NOMO-1 treated with dmso at 0.1 percent for 144 hours (cell line): ENCODE data around the gene MARCHF3.
"Not testable (repeated sequence)": the region's sequence is repeated elsewhere in the genome, so short reads cannot be mapped to it uniquely, and the experiment has no call there.

Experiments
- DNase-seq: peaks from one replicate; lab custom pipeline; 2025; ENCODE audit not compliant: unreplicated experiment; lab: John Stamatoyannopoulos, UW

MARCHF3 gene

DNA sequence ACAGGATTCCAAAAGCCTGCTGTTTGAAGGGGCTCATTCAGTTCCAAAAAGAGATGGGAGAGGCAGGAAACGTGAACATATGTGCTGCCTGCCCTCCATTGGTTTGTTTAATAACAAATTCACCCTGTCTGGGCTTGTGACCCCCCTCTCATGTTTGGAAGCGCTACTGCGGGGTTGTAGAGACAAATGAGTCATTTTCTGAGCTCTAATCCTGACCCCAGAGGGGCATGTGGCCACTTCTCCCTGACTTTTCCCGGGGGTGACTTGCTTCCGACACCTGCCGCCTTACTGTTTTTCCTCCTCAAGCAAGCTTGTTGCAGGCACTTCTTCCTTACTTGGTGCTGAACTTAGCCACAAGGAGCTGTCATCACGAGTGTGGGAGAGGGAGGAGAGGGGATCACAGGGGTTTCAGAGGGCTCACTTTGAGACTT, 177.5 kb downstream of the MARCHF3 start:
- DNase-seq: no peak

- no peak for DNase-seq
Observed at GRCh38 chr5:126852091-126852571, 178.2 kb downstream of the MARCHF3 start.

DNA sequence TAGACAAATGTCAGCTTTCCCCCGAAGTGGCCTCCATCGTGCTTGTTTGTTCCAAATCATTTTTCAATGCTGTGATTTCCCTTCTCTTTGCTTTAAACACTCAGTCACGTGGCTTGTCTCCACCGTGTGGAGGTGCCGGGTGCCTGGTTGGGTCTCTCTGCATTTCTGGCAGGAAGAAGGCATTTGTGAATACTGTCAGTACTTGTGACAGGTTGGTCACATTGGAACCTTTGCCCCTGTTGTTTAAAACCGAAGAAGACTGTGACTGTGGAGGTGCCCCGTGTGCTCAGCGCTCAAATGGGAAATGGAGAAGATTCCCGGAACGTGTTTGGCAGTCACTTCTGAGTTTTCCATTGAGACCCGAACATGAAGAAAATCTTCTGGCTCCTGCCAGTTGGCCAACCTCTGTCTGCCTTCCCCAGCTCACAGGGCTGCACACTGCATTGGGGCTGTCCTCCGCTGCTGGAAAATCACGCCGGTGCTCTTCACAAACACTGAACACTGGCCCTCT, 178.8 kb downstream of the MARCHF3 start:
- DNase-seq: no peak

- no peak for DNase-seq
Observed at GRCh38 chr5:126849101-126849678, 181.2 kb downstream of the MARCHF3 start.

DNA sequence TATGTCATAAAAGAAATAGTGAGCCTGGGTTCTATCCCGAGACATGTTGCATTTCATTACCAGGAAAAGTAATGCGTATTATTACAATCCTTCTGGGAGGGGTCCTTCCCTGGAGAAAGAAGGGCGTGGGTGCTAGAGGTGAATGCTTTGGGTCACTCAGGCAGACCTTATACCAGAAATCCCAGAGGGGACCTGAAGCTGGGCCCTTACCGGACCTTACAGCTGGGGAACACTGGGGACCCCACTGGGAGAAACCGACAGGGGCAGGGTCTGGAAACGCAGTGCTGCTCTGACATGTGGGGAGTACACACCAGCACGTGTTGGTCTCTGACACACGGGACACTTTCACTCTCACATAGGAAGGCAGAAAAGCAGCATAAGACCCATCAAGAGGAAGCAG, 182.1 kb downstream of the MARCHF3 start:
- DNase-seq: no peak

DNA sequence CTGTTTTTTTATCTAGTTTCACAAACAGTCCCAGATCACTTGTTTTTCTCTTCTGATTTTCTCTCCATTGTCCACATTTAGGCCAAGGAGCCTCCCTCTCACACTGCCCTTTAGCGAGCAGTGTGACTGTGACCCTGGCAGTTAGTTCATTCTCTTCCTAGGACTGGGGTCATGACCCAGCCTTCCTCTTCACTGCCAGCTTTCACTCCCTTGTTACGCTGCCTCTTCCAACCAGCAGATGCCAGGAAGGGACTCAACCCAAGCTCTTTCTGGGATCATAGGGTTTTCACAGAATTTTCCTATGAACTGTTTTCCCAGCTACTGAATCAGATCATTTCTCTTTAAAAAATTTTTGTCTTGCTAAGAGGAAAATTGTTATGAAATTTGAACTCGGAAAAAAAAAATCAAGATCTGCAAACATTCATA, 182.5 kb downstream of the MARCHF3 start:
- DNase-seq: no peak

DNA sequence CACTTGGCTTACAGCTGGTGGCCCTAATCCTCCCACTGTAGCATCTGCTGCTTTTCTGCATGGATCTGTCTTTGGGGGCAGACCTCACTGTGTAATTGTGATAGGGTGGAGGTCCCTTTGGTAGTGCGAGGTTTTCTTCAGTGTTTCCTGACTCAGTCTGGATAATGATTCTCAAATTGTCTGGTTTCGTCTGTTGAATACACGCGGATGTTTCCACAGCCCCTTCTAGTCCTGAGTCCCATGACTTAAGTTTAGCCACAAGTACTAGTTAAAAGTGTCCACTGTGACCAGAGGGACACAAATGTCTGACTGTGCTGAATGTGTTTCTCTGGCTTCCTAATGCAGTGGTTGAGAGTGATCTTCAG, 182.9 kb downstream of the MARCHF3 start:
- DNase-seq: no peak

DNA sequence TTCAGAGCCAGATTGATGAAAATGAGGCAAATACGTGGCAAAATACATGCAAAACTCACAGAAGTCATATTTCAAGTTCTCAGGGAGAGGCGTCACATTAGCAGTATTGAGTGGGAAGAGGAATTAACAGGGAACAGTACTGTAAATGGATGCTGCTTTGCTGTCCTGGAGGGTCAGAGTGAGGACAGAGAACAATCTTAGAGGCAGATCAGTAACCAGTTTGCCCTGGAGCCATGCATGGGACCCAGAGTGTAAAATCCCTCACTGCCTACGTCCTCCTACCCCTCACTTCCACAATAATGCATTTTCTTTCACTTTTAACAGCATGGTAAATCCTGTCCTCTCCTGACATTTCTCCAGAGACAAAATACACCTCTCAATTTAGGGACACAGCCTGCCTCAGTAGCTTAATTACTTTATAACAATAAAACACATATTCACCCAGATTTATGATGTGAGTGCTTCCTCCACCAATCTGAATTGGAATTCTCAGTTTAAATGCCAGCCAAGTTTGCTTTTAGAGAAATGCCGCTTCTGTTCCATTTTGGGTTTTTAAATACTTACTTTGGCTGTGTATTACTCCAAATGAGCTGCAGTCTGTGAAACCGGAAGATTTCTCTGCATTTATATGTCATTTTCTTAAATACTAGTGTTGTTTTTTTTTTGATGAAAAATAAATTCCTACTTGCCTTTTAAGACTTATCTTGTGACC, 183.5 kb downstream of the MARCHF3 start:
- no peak for DNase-seq

DNA sequence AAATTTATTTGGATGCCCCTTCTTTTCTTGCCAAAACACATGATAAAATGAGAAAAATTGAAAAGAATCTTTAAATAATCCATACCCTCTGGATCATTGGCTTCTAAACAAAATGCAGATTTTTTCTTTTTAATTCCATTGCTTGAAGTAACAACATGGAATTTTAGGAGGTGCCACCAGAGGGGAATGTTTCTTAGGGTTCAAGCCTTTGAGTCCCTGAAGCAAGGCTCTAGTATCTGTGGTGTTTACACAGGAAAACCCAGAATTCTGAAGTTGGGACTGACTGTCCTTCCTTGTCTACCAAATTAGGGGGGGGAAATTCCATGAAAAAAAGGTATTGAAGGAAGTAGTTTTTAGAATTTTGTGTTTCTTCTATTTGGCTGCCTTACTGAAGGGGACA, 184.0 kb downstream of the MARCHF3 start:
- no peak for DNase-seq

- DNase-seq: peak; percentile 50
Observed at GRCh38 chr5:126845470-126846070, 184.8 kb downstream of the MARCHF3 start.

DNA sequence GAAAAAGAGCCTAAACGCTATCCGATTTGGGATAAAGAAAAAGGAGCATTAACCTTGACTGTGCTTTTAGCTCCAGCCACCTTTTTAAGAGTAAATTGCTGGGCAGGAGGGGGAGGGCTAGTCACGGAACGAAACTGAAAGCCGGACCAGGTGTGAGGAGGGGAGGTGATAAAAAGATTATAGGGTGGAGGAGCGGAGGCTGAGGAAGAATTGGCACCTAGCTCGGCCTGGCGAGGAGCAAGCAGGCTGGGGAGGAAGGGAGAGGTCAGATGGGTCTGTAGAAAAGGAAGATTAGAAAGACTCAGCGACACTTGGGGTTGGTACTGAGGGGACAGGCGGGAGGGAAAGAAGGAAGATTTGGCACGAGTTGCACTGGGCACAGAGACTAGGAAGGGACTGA, 187.0 kb downstream of the MARCHF3 start:
- DNase-seq: not testable (repeated sequence)

DNA sequence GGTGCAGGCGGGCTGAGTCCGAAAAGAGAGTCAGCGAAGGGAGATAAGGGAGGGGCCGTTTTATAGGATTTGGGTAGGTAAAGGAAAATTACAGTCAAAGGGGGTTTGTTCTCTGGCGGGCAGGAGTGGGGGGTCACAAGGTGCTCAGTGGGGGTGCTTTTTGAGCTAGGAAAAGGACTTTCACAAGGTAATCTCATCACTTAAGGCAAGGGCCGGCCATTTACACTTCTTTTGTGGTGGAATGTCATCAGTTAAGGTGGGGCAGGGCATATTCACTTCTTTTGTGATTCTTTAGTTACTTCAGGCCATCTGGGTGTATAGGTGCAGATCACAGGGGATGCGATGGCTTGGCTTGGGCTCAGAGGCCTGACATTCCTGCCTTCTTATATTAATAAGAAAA, 191.0 kb downstream of the MARCHF3 start:
- not testable (repeated sequence) for DNase-seq

GRCh38 chr5:126837906-126838539, 192.3 kb downstream of the MARCHF3 start:
- DNase-seq: no peak

DNA sequence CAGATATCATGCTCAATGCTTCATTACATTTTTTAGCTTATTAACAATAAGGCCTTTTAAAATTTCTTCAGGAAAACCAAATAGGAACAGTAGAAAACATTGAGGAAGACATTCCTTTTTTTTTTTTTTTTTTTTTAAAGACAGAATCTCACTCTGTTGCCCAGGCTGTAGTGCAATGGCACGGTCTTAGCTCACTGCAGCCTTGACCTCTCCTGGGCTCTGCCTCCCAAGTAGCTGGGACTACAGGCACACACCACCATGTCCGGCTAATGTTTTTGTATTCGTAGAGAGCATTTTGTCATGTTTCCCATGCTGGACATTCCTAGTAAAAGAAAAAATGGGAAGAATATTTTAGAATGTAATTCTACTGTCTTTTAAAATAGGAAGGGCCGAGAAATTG, 193.1 kb downstream of the MARCHF3 start:
- DNase-seq: no peak

- no peak for DNase-seq
Observed at GRCh38 chr5:126836778-126837177, 193.6 kb downstream of the MARCHF3 start.

GRCh38 chr5:126831156-126831555, 199.2 kb downstream of the MARCHF3 start:
- no peak for DNase-seq

GRCh38 chr5:126830061-126830460, 200.3 kb downstream of the MARCHF3 start:
- DNase-seq: no peak

- DNase-seq: no peak
Observed at GRCh38 chr5:126829098-126829497, 201.3 kb downstream of the MARCHF3 start.

DNA sequence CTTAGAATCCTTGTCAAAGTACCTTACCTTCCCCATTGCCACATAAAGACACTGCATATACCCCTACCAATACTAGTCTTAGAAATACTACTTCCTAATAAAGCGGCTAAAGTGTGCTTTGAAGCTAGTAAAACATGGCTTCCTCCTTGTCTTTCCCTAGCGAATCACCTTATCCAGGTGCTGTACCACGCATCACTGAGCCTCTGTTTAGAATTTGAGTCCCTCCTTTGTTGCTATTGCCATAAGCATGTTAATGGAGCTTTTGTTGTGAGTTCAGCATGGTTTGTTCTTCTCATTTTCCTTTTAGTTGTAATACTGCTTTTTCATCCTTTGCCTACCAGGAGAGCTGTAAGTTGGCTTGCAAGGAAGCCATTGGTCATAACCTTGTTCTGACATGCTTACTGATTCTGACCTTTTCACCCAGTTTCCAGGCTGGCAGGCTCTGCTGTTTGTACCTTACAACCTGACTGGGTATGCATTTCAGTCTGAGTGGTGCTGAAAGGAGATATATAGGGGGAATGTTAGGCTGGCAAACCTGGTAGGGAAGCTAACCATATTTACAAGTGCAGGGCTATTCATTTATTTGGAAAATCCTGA, 203.6 kb downstream of the MARCHF3 start:
- DNase-seq: no peak

DNA sequence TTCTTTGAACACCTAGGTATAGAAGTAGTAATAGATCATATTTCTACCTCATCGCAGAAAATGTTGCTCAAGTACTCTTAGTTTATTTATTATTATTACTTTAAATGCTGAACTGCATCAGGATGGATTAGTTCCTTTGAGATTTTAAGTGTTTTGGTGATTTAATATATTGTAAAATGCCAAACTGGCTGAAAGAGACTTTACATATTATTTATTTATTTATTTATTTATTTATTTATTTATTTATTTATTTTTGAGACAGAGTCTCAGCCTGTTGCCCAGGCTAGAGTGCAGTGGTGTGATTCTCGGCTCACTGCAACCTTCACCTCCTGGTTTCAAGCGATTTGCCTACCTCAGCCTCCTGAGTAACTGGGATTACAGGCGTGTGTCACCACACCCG, 211.1 kb downstream of the MARCHF3 start:
- DNase-seq: no peak

GRCh38 chr5:126818736-126819135, 211.6 kb downstream of the MARCHF3 start:
- no peak for DNase-seq
